HG03025 (cell line): ENCODE data around the gene P3H2.

Experiments
- ATAC-seq: cut with Tn5 transposase; IDR thresholded peaks from one replicate; pipeline ENCODE4 v1.9.1; 2021; ENCODE audit warnings: mild to moderate bottlenecking, moderate library complexity; ENCODE audit not compliant: unreplicated experiment, low FRiP score

The P3H2 gene

DNA sequence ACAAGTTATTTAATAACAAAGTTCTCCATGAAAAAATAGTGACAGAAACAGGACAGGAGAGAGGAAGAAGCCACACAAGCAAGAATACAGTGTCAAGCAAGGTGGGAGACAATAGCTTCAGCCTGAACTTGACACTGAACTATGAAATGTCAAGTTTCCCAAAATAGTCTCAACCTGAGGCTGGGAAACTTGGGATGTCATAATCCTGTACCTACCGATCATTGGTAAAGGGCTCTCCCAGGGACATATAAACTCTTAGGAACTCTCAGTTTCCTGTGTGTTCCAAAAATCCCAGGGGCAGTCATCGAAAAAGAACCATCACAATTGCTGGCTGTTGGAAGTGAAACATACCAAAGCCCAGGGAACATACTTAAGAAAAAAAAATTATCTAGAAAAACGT lies 211.6 kb downstream of the P3H2 start:
- ATAC-seq = no peak

DNA sequence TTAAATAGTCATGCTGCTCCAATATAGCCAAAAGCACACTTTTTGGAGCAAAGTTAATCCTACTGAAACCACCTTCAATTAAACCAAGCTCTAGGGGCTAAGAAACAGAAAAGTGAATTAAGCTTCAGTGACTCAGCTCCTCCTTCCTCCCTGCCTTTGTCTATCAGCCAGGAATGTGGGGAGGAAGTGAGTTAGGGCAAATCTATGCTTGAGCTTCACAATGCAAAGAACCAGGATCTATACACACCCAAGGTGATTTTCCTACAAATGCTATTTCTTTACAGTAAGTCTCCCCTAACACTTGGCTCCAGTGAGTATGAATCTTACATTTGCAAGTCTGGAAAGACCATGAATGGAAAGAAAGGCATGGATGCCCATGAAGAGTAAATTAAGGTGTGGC lies 212.1 kb downstream of the P3H2 start:
- ATAC-seq = no peak

DNA sequence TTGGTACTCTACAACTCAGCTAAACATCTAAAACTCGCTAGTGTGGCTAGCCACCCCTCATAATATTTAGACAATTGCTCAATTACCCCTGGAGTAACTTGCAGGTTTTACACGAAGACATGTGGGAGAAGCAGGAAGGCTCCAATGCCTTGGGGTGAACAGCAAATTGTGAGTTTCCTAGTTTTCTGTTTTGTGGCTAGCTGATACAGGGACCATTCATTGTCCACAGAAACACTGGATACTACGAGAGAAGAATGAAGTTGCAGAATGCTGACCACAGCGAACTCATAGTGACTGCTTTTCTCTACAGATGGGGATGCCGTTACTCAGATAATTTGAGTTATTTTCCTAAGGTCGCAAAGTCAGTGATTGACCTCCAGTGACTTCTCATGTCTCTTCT lies 212.9 kb downstream of the P3H2 start:
- ATAC-seq = no peak
